ENCODE results near the gene USP35.
A peak's percentile ranks its signal among the peaks of the same experiment; 100 is the strongest.

The USP35 gene

DNA sequence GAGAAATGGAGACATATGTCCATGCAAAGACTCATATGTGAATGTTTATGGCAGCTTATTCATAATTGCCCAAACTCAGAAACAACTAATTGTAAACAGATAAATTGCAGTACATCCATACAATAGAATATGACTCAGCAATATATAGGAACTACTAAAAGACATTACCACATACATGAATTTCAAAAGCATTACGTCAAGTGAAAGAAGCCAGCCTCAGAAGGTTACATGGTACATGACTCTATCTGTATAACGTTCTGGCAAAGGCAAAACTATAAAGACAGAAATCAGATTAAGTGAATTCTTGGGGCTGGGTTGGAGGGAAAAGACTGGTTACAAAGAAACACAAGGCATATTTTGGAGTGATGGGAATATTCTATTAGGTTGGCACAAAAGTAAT, 7.5 kb upstream of the USP35 start:
- Histone ChIP-seq H3K4me1 (ENCODE audit: insufficient read depth, low read length, severe bottlenecking) (no peaks in the 10 kb centered on the region), H3K9ac (ENCODE audit: low read length) (no peak overlapping the region), H3K9me2 (ENCODE audit: low read depth, low read length) (no peaks in the 10 kb centered on the region), H3K36me3 (ENCODE audit: insufficient read depth, low read length) (no peaks in the 10 kb centered on the region), H2AFZ (ENCODE audit: low read length) (no peak overlapping the region), H3K4me2 (ENCODE audit: low read length) (no peak overlapping the region), H3F3A (ENCODE audit: insufficient read depth, low read length) (no peaks in the 10 kb centered on the region), H3K4me3 (ENCODE audit: low read depth, low read length, poor library complexity, severe bottlenecking) (no peak overlapping the region), H3K27ac (ENCODE audit: low read depth, low read length, poor library complexity, severe bottlenecking) (no peak overlapping the region), H3K27me3 (ENCODE audit: insufficient read depth, low read length) (no peaks in the 10 kb centered on the region), H4K20me1 (ENCODE audit: insufficient read depth, low read length) (no peaks in the 10 kb centered on the region), H3K9me3 (ENCODE audit: low read length) (no peaks in the 10 kb centered on the region), H3K79me2 (ENCODE audit: insufficient read depth, low read length) (no peaks in the 10 kb centered on the region)
- TF ChIP-seq, protein P1, sequence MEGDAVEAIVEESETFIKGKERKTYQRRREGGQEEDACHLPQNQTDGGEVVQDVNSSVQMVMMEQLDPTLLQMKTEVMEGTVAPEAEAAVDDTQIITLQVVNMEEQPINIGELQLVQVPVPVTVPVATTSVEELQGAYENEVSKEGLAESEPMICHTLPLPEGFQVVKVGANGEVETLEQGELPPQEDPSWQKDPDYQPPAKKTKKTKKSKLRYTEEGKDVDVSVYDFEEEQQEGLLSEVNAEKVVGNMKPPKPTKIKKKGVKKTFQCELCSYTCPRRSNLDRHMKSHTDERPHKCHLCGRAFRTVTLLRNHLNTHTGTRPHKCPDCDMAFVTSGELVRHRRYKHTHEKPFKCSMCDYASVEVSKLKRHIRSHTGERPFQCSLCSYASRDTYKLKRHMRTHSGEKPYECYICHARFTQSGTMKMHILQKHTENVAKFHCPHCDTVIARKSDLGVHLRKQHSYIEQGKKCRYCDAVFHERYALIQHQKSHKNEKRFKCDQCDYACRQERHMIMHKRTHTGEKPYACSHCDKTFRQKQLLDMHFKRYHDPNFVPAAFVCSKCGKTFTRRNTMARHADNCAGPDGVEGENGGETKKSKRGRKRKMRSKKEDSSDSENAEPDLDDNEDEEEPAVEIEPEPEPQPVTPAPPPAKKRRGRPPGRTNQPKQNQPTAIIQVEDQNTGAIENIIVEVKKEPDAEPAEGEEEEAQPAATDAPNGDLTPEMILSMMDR (IDR thresholded peaks at IDR 0.05; ENCODE audit: low read length), result no peak
- TF ChIP-seq EZH2 (IDR thresholded peaks at IDR 0.05; ENCODE audit: borderline replicate concordance, low read length), result no peak

DNA sequence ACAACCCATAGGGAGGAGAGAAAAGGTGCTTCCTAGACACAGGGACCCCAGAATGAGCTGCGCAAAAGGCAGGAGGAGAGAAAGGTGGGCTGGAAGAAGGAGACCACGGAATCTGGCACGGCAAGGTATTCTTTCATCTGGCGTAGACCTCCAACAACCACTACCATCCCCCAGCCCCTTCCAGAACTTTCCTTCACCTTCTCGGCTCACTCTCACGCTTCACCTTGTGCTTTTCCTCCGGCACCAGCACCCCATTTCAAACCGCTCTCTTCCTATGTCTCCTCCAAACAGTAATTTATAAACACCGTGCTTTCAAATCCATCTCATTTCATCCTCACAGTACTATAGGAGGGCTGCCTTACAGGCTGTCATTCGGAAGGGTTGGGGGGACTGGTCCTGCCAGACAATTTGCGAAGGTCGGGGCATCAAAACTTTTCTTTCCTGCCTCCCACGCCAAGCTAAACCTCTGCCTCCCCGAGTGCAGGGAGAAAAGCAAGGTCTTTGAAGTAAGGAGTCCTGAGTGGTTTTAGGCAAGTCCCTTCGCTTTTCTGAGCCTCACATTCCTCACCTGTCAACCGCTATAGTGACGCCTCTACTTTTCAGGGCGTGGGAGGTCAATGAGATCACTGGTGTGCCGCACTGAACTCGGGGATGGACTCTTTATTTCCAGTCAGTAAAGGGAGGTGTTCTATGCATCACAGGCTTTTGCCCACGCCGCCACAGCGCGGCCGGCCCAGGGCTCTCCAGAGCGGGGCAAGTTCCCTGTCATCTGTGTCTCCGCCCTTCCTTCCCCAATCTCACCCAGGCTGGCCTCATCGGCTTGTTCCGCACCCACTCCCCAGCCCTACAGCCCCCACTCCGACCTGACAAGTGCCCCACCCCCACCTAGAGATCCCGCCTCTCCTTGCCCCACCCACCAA, 1.1 kb upstream of the USP35 start:
- H3K9ac ChIP-seq (ENCODE audit: low read length), result peak overlapping the region; percentile 64
- H3K27ac ChIP-seq (ENCODE audit: low read depth, low read length, poor library complexity, severe bottlenecking), result no peak overlapping the region
- peak overlapping the region; percentile 93 for H3K4me2 ChIP-seq (ENCODE audit: low read length)
- H4K20me1 ChIP-seq (ENCODE audit: insufficient read depth, low read length), result no peaks in the 10 kb centered on the region
- no peaks in the 10 kb centered on the region for H3F3A ChIP-seq (ENCODE audit: insufficient read depth, low read length)
- H3K27me3 ChIP-seq (ENCODE audit: insufficient read depth, low read length), result no peaks in the 10 kb centered on the region; the same call in 1 of the 2 replicates
- TF ChIP-seq, protein P1 (IDR thresholded peaks at IDR 0.05; ENCODE audit: low read length), result no peak
- TF ChIP-seq EZH2 (IDR thresholded peaks at IDR 0.05; ENCODE audit: borderline replicate concordance, low read length), result no peak
- peak overlapping the region; percentile 36; the same call in 1 of the 2 replicates for H2AFZ ChIP-seq (ENCODE audit: low read length)
- H3K9me3 ChIP-seq (ENCODE audit: low read length), result no peaks in the 10 kb centered on the region
- no peaks in the 10 kb centered on the region for H3K9me2 ChIP-seq (ENCODE audit: low read depth, low read length)
- H3K4me3 ChIP-seq (ENCODE audit: low read depth, low read length, poor library complexity, severe bottlenecking), result peak overlapping the region; percentile 79
- no peaks in the 10 kb centered on the region for H3K36me3 ChIP-seq (ENCODE audit: insufficient read depth, low read length)
- H3K4me1 ChIP-seq (ENCODE audit: insufficient read depth, low read length, severe bottlenecking), result peaks cover 19% of the 10 kb centered on the region
- H3K79me2 ChIP-seq (ENCODE audit: insufficient read depth, low read length), result no peaks in the 10 kb centered on the region

DNA sequence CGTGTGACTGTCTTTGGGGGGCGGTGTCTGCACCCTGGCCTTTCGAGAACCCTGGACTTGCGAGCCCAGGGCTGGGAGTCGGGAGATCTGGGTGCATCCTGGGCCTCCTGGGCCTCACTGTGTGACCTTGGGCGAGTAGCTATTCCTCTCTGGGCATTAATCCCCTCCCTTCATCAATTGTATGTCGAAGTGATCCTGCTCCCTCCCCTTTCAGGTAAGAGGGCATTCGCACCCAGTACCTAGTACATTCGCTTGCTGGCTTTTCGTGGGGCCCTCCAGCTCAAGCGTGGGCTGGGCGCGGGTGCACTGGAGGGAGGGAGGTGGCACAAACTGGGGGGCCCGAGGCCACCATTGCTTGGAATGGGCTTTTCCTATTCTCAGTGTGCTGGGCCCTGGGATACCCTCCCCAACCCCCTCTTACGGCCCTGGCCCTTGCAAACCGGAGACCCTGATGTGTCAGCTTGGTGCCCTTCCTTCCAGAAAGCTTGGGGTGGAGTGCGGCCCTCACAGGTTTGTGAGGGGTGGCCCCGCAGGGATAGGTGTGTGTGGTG, 530 bp downstream of the USP35 start:
- TF ChIP-seq, protein P1 (IDR thresholded peaks at IDR 0.05; ENCODE audit: low read length), result no peak
- no peak for TF ChIP-seq EZH2 (IDR thresholded peaks at IDR 0.05; ENCODE audit: borderline replicate concordance, low read length)
- H3K79me2 ChIP-seq (ENCODE audit: insufficient read depth, low read length), result no peaks in the 10 kb centered on the region
- no peaks in the 10 kb centered on the region for H3K36me3 ChIP-seq (ENCODE audit: insufficient read depth, low read length)
- H3K4me2 ChIP-seq (ENCODE audit: low read length), result peak overlapping the region; percentile 93
- H3K4me1 ChIP-seq (ENCODE audit: insufficient read depth, low read length, severe bottlenecking), result peaks cover 19% of the 10 kb centered on the region
- no peaks in the 10 kb centered on the region for H3K9me2 ChIP-seq (ENCODE audit: low read depth, low read length)
- no peaks in the 10 kb centered on the region for H3F3A ChIP-seq (ENCODE audit: insufficient read depth, low read length)
- no peaks in the 10 kb centered on the region; the same call in 1 of the 2 replicates for H3K27me3 ChIP-seq (ENCODE audit: insufficient read depth, low read length)
- no peak overlapping the region for H3K27ac ChIP-seq (ENCODE audit: low read depth, low read length, poor library complexity, severe bottlenecking)
- H3K9ac ChIP-seq (ENCODE audit: low read length), result peak overlapping the region; percentile 64
- no peaks in the 10 kb centered on the region for H4K20me1 ChIP-seq (ENCODE audit: insufficient read depth, low read length)
- no peak overlapping the region for H2AFZ ChIP-seq (ENCODE audit: low read length)
- H3K9me3 ChIP-seq (ENCODE audit: low read length), result no peaks in the 10 kb centered on the region
- peak overlapping the region; percentile 79 for H3K4me3 ChIP-seq (ENCODE audit: low read depth, low read length, poor library complexity, severe bottlenecking)
